PC-3 (cell line): Measurements from ENCODE around the gene CCND3. TPM values are rescaled to one million over a fixed set of nuclear protein-coding genes. Genes with fewer than 3 reads are reported as not detected.

Experiments
- ATAC-seq: fragments of 200-7000 bp; cut with Tn5 transposase; 2 replicates; pipeline ENCODE4 v1.9.1; 2020; ENCODE audit warnings: mild to moderate bottlenecking, moderate library complexity
- BruUV-seq: library from RNA; stranded (reverse); fragments of 400-500 nt; replicated peaks from 2 replicates; lab custom pipeline; 2021; lab: Mats Ljungman, UMichigan
- CTCF ChIA-PET: fragments of 300-600 bp; sonication (Branson Sonifier 250); formaldehyde crosslinking; loops from one replicate; lab custom pipeline; 2022; ENCODE audit warnings: antibody characterized with exemption; lab: Charles Lee
- POLR2A ChIA-PET: fragments of 300-600 bp; sonication (Branson Sonifier 250); formaldehyde crosslinking; loops from one replicate; lab custom pipeline; 2022; ENCODE audit warnings: antibody characterized with exemption; ENCODE audit not compliant: unreplicated experiment; lab: Charles Lee
- DNase-seq: peaks from one replicate; pipeline ENCODE4 v3.0.0-alpha.2; 2015
- H2AFZ ChIP-seq: fragments of 300-600 bp; sonication (generic); 2 replicates; pipeline ENCODE4 v1.6.0; 2016; ENCODE audit warnings: antibody characterized with exemption, low read length
- H3F3A ChIP-seq: fragments of 300-600 bp; sonication (generic); one replicate; pipeline ENCODE4 v1.6.0; 2017; ENCODE audit warnings: antibody characterized with exemption, low read length, control low read depth, mild to moderate bottlenecking; ENCODE audit not compliant: unreplicated experiment
- H3K27ac ChIP-seq: fragments of 300-600 bp; sonication (generic); 2 replicates; pipeline ENCODE4 v1.5.1; 2016; ENCODE audit warnings: mild to moderate bottlenecking, low read length
- H3K27me3 ChIP-seq: fragments of 300-600 bp; sonication (generic); 2 replicates; pipeline ENCODE4 v1.6.1; 2016; ENCODE audit warnings: low read length, mixed read lengths
- H3K36me3 ChIP-seq: fragments of 300-600 bp; sonication (generic); 2 replicates; pipeline ENCODE4 v1.6.1; 2016; ENCODE audit warnings: low read depth, mixed run types, low read length, mixed read lengths
- H3K4me1 ChIP-seq: fragments of 300-600 bp; sonication (generic); 2 replicates; pipeline ENCODE4 v1.5.1; 2016; ENCODE audit warnings: low read length; ENCODE audit not compliant: insufficient read depth
- H3K4me2 ChIP-seq: fragments of 300-600 bp; sonication (generic); 2 replicates; pipeline ENCODE4 v1.6.0; 2016; ENCODE audit warnings: low read length
- H3K4me3 ChIP-seq: fragments of 300-600 bp; sonication (generic); 2 replicates; pipeline ENCODE4 v1.5.1; 2016; ENCODE audit warnings: mild to moderate bottlenecking, low read length, mixed read lengths
- H3K79me2 ChIP-seq: fragments of 300-600 bp; sonication (generic); 2 replicates; pipeline ENCODE4 v1.6.1; 2017; ENCODE audit warnings: low read length, mixed read lengths
- H3K9ac ChIP-seq: fragments of 300-600 bp; sonication (generic); 2 replicates; pipeline ENCODE4 v1.6.0; 2016; ENCODE audit warnings: mild to moderate bottlenecking, low read length
- H3K9me2 ChIP-seq: fragments of 300-600 bp; sonication (generic); replicated peaks from 2 replicates; pipeline ENCODE4 v1.6.1; 2016; ENCODE audit warnings: mixed run types, low read length, mixed read lengths
- H3K9me3 ChIP-seq: fragments of 300-600 bp; sonication (generic); 2 replicates; pipeline ENCODE4 v1.6.1; 2016; ENCODE audit warnings: low read length, mixed read lengths
- H4K20me1 ChIP-seq: fragments of 300-600 bp; sonication (generic); 2 replicates; pipeline ENCODE4 v1.6.1; 2016; ENCODE audit warnings: low read length, mixed read lengths
- CTCF ChIP-seq: fragments of 300-600 bp; sonication (generic); conservative IDR thresholded peaks from 2 replicates; pipeline ENCODE4 v1.5.1; 2017; ENCODE audit warnings: antibody characterized with exemption, low read depth, mild to moderate bottlenecking, low read length
- EZH2 ChIP-seq: fragments of 300-600 bp; sonication (generic); IDR thresholded peaks from one replicate; pipeline ENCODE4 v1.6.1; 2017; ENCODE audit warnings: antibody characterized with exemption, mild to moderate bottlenecking, low read length; ENCODE audit not compliant: unreplicated experiment
- EZH2phosphoT487 ChIP-seq: fragments of 300-600 bp; sonication (generic); IDR thresholded peaks from 2 replicates; pipeline ENCODE4 v1.6.1; 2018; ENCODE audit warnings: mild to moderate bottlenecking, antibody characterized with exemption, low read length, borderline replicate concordance
- intact Hi-C: fragments of 100-400 bp; cut with micrococcal nuclease; formaldehyde crosslinking; loops from 2 replicates; pipeline ENCODE4 v1.9.0; 2023
- total RNA-seq: library from RNA; depleted of rRNA; stranded (reverse); fragments of >200 nt; gene quantifications from 2 replicates; pipeline ENCODE4 v1.2.3, GENCODE V29; 2014

The CCND3 gene
- total RNA-seq, 1 experiment from 2014 or later: 44.7 TPM

- no peak for DNase-seq
- ChIA-PET CTCF (interaction anchor here (0.6 to 1.0 kb wide), 2 partner anchors 95 to 106 kb away, joined by 3 to 4 read pairs; no protein-coding TSS in a partner anchor), POLR2A (no interaction called here)
- Histone ChIP-seq H3K9me2 (no peaks in the 10 kb centered on the region), H3K4me2 (peak overlapping the region; percentile 84), H3K4me3 (peak overlapping the region; percentile 87), H3K27me3 (no peaks in the 10 kb centered on the region), H3F3A (no peaks in the 10 kb centered on the region), H3K79me2 (peaks cover 35% of the 10 kb centered on the region), H3K4me1 (peaks cover 24% of the 10 kb centered on the region), H4K20me1 (no peaks in the 10 kb centered on the region), H3K9ac (peak overlapping the region; percentile 35), H3K27ac (peak overlapping the region; percentile 35), H2AFZ (peak overlapping the region; percentile 97), H3K36me3 (no peaks in the 10 kb centered on the region; the same call in 1 of the 2 replicates), H3K9me3 (no peaks in the 10 kb centered on the region)
- TSS peak; percentile 79 for BruUV-seq
- TF ChIP-seq CTCF: no peak
- TF ChIP-seq EZH2phosphoT487: no peak
- no peak for TF ChIP-seq EZH2
- ATAC-seq: peak; percentile 10; the same call in 1 of the 2 replicates
- intact Hi-C loops: loop anchor here (1.0 kb wide), 1 partner anchor 102 kb away; no protein-coding TSS in a partner anchor
Measured at GRCh38 chr6:41942067-41942851, 651 bp upstream of the CCND3 start.

- POLR2A ChIA-PET: interaction anchor here (0.6 kb wide), 1 partner anchor 631 kb away, joined by 4 read pairs; no protein-coding TSS in a partner anchor
- H2AFZ ChIP-seq: peak overlapping the region; percentile 84
- intact Hi-C loops: no loop called here
Measured at GRCh38 chr6:41940759-41941279, 789 bp downstream of the CCND3 start.

More at GRCh38 chr6:41940759-41941279, 789 bp downstream of the CCND3 start:
- no peaks in the 10 kb centered on the region for H3K9me3 ChIP-seq
- no peaks in the 10 kb centered on the region for H3K9me2 ChIP-seq
- no peak overlapping the region for H3K27ac ChIP-seq
- no TSS peak for BruUV-seq
- ATAC-seq: peak; percentile 6
- TF ChIP-seq EZH2phosphoT487 (no peak), CTCF (no peak), EZH2 (no peak)
- H3K79me2 ChIP-seq: peaks cover 35% of the 10 kb centered on the region
- peak overlapping the region; percentile 64 for H3K9ac ChIP-seq
- H4K20me1 ChIP-seq: 0 out of 2 replicates have a peak, but pooled peaks cover 3% of the 10 kb centered on the region
- H3K4me2 ChIP-seq: peak overlapping the region; percentile 92
- H3K4me3 ChIP-seq: peak overlapping the region; percentile 87
- H3F3A ChIP-seq: no peaks in the 10 kb centered on the region
- peak; percentile 13 for DNase-seq
- no peaks in the 10 kb centered on the region for H3K27me3 ChIP-seq
- CTCF ChIA-PET: interaction anchor here (1.0 kb wide), 1 partner anchor 20 kb away, joined by 4 read pairs; the partner anchor contains the start of genes BYSL and MED20
- H3K36me3 ChIP-seq: peaks cover 8% of the 10 kb centered on the region; the same call in 1 of the 2 replicates
- H3K4me1 ChIP-seq: peaks cover 33% of the 10 kb centered on the region
